HG03469 (cell line): ENCODE data around the gene CRYGB.
"Not testable (repeated sequence)": the region's sequence is repeated elsewhere in the genome, so short reads cannot be mapped to it uniquely, and the experiment has no call there.

Experiments used
- ATAC-seq: cut with Tn5 transposase; IDR thresholded peaks from one replicate; pipeline ENCODE4 v1.9.1; 2021; ENCODE audit warnings: mild to moderate bottlenecking, moderate library complexity, moderate number of reproducible peaks; ENCODE audit not compliant: unreplicated experiment

CRYGB gene

DNA sequence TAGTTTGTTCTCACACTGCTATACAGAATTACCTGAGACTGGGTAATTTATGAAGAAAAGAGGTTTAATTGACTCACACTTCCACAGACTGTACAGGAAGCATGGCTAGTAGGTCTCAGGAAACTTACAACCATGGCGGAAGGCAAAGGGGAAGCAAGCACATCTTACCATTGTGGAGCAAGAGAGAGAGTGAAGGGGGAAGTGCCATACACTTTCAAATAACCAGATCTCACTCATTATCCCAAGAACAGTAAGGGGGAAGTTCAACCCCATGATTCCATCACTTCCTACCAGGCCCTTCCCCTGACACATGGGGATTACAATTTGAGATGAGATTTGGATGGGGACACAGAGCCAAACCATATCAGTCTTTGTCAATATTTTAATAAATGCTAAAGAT, 5.0 kb upstream of the CRYGB start:
- no peak for ATAC-seq

DNA sequence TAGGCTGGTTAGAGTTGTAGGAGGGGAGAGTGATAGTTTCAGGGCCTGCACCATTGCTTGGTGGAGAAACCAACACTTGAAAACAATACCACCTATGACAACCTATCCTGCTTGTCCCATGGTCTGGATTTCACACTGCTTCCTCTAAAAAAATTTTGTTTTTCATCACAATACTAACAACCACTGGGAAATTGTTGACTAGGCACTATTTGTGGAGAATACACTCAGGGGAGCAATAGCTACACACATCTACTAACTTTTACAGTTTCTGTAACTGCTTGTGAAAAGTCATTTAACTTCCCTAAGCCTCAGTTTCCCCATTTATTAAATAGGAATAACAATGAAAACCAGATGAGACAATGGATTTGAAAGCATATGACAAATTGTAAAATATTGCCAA, 4.1 kb upstream of the CRYGB start:
- no peak for ATAC-seq

DNA sequence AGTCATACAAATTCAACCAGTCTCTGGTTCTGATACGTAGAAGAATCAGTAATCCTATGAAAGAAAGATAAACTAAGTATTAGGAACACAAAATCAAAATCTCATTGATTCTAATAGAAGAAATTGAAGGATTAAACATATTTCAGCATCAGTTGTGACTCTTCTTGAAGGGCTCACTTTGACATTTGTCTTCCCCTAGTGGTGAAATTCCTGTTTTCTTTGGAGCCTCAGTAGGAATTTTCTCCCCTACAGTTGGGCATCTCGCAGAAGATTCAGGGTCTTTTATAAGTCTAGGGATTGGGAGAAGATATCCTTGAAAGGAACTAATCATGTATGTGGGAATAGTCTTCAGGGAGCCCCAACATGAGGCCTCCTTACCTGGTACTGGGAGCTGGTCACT, 2.8 kb upstream of the CRYGB start:
- no peak for ATAC-seq

DNA sequence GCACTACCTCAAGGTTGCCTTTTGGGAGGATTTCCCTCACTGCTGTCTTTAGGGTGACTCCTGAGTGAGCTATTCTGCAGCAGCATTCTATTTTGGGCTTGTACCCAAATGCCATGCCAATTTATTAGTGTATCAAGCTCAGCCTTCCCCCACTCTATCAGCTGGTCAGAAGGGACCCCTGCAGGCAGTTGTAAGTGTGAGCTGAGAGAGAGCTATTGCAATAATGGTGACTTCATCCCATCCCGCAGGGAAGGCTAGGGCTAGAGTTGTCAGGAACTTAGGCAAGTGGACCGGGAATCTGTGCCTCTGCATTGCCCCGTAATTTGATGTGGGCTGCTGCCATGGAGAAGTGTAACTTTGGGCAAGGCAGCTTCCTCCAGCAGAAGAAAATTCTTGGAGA, 1.8 kb upstream of the CRYGB start:
- no peak for ATAC-seq

DNA sequence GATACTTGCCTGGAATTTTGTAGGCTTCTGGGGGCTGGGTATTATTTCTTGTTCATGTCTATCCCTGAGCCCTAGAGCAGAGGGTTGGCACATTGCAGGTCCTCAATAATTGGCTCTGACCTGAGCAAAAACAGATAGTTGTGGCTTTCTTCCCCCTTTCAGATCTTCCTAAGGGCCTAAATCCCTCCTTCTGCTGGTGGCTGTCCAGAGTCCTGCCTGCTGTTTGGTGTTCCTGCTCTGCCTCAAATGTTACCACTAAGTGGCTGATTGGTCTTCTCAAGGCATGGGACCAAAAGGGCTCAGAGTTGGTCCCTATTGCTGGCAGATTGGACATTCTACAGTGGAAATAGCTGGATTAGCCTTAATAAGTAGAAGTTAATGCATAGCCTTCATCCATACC, 1.1 kb upstream of the CRYGB start:
- no peak for ATAC-seq

DNA sequence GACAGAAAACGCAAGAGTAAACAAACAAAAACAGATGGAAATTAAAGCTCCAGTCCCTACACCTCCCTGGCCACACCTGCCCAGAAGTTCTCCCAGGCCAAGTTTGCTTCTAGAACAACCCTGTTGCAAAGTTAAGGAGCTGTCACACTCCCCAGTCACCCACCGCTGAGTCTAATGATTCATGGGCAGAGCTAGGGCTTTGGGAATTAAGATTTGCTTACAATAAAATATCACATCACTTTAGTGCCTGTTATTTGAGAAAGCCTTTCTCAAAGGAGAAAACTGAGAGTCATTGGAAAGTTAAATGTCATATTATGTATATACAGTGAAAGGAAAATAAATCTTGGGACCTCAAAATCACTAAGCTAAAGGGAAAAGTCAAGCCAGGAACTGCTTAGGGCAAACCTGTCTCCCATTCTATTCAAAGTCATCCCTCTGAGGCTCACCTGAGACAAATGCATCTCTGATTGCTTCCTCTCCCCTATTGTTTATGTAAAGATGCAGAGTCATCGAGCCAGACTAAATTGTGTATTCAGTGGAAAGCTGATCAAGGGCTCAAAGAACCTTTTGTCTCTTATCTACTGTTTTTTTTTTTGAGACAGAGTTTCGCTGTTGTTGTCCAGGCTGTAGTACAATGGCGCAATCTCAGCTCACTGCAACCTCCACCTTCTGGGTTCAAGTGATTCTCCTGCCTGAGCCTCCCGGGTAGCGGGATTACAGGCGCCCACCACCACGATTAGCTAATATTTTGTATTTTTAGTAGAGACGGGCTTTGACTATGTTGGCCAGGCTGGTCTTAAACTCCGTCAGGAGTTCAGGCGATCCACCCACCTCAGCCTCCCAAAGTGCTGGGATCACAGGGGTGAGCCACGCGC, 2.8 kb downstream of the CRYGB start:
- ATAC-seq = no peak

DNA sequence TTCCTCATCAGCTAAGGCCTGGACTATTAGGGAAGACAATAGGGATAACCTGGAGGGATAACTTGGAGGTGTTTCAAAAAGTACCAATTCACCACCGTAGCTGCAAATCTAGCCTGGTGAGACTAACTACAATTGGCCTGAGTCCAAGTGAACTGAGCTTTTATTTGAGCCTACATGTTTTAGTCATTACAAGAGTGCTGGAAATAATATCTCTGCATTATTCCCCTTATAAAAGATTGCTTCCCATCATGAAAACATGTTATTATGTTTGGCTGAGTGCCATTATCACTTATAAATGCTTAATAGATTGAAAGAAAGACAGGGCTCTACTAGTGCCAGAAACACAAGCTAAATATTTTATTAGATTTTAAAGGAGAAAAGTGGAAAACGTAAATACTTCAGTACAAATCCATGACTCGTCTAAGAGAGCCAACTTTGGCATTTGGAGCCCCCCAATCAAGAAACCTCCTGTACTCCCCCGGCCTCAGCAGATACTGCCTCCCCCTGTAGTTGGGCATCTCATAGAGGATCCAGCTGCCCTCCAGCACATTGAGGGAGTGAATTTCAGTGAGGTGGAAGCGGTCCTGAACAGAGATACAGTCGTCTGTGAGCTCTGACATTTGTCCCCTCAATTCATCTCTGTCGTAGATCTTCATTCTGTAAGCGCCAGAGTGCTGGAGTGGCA, 3.6 kb downstream of the CRYGB start:
- no peak for ATAC-seq

DNA sequence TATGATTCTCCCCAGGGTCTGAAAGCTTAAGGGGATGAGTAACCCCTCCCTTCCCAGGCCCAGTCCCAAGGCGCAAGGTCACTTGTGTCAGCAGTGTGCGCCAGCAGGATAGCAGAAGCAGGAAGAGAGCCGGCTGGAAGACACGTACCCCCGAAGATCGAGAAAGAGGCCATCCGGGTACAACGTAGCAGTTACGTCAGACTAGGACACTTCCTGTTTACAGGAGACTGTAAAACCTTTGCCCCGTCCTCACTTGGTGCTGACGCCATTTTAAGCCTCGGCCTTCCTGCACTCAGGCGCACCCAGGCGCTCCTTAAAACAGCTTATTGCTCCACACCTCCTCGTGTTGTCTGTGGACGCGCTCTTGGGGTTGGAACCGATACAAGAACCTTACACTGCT, 6.5 kb downstream of the CRYGB start:
- no peak for ATAC-seq

DNA sequence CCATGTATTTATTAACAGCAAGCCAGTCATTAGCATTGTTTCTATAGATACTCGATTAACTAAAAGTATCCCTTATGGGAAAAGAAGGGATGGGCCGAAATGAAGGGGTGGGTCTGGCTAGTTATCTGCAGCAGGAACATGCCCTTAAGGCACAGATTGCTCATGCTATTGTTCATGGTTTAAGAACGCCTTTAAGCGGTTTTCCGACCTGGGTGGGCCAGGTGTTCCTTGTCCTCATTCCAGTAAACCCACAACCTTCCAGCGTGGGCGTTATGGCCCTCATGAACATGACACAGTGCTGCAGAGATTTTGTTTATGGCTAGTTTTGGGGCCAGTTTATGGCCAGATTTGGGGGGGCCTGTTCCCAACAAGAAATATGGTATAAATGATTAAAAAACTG, 7.6 kb downstream of the CRYGB start:
- not testable (repeated sequence) for ATAC-seq

DNA sequence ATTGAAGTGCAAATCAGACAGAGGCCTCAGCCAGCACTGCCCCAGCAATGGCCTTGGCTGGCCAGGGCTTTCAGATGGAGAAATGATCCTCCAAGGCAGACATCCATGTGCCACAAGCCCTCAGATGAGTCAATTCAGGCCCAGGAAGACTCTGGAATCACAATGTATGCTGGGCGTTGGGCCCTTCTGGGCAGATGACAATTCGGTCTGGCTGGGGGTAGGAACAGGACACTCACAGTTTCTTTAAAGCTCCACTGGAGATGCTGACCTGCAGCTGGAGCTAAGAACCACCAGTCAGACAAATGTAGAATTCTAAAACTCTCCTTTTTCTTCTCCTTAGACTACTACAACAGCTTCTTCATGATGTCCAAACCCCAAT, 9.3 kb downstream of the CRYGB start:
- no peak for ATAC-seq

DNA sequence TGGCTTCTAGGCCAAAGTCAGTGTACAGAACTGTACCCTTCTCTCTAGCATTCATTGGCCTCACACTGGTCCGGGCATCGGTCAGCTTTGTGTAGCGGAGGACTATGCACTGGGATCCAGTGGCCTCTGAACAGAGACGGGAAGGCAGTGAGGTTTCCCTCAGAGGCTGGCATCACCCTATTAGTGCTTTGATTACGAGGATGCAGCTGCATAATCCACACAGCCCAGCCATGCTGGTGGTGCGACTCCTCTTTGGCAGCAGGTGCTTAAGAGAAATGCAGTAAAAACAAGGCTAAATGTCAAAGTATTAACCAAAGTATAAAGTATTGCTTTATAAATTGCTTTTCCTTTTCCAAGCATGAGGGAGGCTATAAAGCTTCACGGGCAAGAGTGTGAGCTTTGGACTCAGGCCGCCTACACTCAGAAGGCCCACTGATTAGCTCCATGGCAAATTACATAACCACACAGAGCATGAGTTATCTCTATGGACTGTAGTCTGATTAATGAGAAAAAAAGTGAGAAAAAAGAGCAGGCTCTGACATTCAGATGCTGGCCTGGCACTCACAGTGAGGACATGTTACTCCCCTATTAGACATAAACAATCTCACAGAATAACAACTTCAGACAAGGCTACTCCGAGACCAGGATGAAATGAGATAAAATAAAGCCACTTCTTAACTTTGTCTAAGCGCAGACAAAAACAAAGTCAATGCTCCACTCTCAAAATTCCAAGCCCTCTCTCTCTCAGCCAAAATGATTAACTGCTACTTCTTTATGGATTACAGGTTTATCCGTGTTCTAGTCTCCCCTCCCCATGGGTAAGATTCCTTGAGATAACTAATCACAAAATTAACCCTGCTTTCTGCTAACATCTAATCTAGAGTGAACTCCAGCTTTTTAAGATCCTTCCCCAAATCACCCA, 9.9 kb downstream of the CRYGB start:
- ATAC-seq = no peak

DNA sequence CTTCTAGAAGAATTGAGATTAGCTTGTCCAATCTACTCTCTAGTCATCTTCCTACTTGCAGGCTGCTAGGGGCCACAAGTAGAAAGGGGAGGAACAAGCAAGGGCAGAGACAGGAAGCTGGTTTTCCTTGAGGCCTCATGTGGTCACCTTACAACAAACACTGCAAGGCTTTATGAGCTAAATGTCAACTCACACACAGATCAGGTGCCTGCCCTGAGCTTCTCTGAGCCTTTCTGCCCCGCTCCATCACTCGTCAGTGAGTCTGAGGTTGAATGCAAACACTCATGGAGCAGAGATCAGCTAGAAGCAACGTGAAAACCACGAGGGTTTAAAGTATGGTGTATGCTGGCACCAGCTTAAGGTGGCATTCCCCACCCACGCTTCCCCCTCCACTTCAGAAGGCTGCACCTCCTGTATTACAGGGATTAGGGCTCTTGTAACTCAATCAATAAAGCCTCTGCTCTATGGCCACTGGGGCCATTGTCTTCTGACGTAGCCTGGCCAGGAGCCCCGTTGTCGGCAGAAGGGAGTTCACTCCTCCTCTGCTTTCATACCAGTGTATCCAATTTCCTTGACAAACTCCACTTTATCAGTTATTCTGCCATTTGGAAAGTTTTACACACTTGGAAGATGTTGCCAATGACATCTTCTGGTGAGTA, 10.9 kb downstream of the CRYGB start:
- ATAC-seq = peak; percentile 78

DNA sequence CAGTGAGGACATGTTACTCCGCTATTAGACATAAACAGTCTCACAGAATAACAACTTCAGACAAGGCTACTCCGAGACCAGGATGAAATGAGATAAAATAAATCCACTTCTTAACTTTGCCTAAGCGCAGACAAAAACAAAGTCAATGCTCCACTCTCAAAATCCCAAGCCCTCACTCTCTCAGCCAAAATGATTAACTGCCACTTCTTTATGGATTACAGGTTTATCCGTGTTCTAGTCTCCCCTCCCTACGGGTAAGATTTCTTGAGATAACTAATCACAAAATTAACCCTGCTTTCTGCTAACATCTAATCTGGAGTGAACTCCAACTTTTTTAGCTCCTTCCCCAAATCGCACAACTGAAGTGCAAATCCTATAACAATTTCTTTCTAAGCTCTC, 15.2 kb downstream of the CRYGB start:
- no peak for ATAC-seq

DNA sequence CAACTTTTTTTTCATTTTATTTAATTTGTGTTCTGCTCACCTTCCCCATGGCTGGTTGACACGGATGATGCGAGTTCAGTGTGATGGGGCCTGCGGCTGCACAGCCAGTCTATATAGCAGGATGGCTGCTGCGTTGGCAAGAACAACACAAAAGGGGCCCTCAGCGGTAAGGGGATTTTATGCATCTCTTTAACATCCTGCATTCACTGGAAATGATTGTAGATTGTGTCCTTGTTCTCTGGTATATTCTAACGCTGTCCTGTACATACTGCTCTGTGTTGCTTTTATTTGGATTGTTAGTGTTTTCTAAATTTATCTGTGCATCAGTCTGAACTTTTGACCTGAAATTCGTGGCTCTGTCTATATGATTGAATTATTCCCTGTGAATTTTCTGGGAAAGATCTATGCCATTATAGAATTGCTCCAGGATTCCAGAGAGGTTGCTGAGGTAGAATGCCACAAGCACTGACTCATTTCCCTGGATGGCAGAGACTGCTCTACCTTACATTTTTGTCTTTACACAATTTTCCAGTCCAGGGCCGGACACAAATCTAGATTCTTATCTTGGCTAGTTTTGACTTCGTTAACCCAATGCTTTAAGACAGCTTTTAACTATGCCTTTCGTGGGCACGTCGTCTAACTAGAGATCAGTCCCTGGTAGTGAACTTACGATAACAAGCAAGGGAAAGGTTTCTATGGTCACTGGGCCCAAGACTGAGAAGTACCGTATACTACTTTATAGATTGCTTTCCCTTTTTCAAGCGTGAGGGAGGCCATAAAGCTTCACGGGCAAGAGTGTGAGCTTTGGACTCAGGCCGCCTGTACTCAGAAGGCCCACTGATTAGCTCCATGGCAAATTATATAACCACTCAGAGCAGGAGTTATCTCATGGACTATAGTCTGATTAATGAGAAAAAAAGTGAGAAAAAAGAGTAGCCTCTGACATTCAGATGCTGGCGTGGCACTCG, 15.9 kb downstream of the CRYGB start, which contains the start of gene CRYGC:
CRYGC (minus strand) TSS at position 85 of the 968 bp plus-strand sequence; CDS start at position 49, 36 bp downstream.
- no peak for ATAC-seq

DNA sequence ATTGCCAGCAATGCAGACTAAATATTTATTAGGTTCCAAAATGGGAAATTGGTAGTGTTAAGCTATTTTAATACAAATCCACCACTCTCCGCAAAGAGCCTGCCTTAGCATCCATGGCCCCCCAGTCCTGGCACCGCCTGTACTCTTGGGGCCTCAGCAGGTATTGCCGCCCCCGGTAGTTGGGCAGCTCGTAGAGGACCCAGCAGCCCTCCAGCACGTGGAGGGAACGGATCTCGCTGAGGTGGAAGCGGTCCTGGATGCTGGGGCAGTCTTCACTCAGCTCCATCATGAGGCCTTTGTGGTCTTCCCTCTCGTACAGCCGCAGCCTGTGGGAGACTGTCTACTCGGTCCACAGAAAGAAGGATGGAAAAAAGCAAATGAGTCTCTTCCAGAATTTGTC, 17.8 kb downstream of the CRYGB start:
- ATAC-seq = no peak

DNA sequence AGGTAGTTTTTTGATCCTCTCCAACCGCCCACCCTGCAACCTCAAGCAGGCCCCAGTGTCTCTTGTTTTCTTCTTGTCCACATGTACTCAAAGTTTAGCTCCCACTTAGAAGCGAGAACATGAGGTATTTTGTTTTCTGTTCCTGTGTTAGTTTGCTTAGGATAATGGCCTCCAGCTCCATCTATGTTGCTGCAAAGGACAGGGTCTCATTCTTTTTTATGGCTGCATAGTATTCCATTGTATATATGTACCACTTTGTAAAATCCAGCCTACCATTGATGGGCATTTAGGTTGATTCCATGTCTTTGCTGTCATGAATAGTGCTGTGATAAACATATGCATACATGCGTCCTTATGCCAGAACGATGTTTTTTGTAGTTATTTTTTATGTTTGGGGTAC, 18.9 kb downstream of the CRYGB start:
- ATAC-seq = no peak

DNA sequence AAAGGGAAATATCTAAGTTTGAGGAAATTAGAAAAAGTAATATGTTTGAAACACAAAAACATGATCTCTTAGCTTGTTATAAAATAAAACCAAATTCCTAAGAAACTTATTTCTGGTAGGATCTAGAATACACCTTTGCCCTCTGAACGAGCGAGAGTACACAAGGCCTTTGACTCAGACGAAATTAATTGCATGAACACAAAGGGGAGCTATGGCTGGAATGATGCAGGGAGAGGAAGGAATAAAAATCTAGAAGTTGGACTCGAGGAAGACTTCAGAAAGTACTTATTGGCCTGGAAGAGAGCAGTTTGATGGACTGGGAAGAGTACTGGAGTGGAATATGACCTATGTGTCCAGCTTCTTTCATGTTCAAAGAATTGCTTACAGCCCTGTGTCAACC, 20.7 kb downstream of the CRYGB start:
- no peak for ATAC-seq

DNA sequence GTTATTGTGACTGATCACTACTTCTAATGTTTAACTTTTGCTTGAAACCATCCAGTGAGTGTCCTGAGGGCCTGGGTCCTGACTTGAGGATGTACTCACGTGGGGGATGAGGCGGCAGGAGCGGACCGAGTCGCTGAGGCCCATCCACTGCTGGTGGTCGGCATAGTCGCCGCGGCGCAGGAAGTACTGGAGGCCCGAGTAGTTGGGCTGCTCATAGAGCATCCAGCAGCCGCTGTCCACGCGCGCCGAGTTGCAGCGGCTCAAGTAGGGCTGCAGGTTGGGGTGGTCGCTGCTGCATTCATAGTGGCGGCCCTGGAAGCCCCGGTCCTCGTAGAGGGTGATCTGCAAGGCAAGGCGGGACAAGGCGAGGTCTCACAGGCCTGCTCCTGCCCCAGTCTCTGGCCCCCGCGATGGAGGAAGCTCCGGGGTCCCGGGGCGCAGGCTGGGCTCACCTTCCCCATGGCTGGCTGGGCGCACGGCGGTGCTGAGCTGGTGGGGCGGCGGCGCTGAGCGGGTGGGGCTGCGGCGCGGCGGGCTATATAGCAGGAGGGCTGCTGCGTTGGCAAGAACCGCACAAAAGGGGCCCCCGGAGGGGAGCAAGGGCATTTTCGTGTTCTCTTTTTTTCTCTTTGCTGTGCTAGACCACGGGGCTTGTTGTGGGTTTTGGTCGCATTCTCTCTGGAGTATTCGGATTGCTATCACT, 21.8 kb downstream of the CRYGB start, which contains the start of gene CRYGD:
CRYGD (minus strand) TSS at position 512 of the 703 bp plus-strand sequence; CDS start at position 461, 51 bp downstream.
- ATAC-seq = not testable (repeated sequence)

DNA sequence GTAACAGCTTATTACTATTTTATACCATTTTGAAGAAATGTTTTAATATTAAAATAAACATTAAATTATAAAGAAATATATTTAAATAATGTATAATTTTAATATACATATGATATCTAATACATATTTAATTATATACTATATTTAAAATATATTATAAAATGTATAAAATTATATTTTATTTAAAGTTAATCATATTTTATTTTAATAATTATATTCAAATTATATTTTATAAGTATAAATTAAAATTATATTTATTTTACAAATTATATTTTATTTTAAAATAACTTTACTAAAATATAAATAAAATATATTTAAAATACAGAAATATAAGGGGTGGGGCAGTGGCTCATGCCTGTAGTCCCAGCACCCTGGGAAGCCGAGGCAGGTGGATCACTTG, 23.7 kb downstream of the CRYGB start:
- ATAC-seq = no peak
